CD8-positive, alpha-beta memory T cell (primary cell): Measurements from ENCODE around the gene SLC22A23. TPM values are rescaled to one million over a fixed set of nuclear protein-coding genes. Genes with fewer than 3 reads are reported as not detected.
A peak's percentile ranks its signal among the peaks of the same experiment; 100 is the strongest.

Source experiments
- CTCF ChIA-PET: fragments of 350-600 bp; sonication (Branson Sonifier 250); formaldehyde crosslinking; loops from one replicate; lab custom pipeline; 2021; ENCODE audit warnings: antibody characterized with exemption; lab: Charles Lee
- POLR2A ChIA-PET: fragments of 350-600 bp; sonication (Branson Sonifier 250); formaldehyde crosslinking; loops from one replicate; lab custom pipeline; 2021; ENCODE audit warnings: antibody characterized with exemption; lab: Charles Lee
- DNase-seq, 5 donors: peaks; one replicate each; pipeline versions ENCODE4 v3.0.0 to v3.0.0-alpha.2; 2020 to 2022; ENCODE audit warnings: mixed read lengths in 1 of 5
- H3K27ac ChIP-seq: one replicate; pipeline ENCODE4 v1.7.0; 2013; ENCODE audit warnings: low read depth, mild to moderate bottlenecking, low read length, moderate library complexity
- H3K27me3 ChIP-seq: 2 replicates; pipeline ENCODE4 v1.7.0; 2013; ENCODE audit warnings: low read length, mild to moderate bottlenecking; ENCODE audit not compliant: insufficient read depth, poor library complexity, severe bottlenecking
- H3K36me3 ChIP-seq: 2 replicates; pipeline ENCODE4 v1.7.0; 2013; ENCODE audit warnings: mild to moderate bottlenecking, low read length, moderate library complexity; ENCODE audit not compliant: insufficient read depth
- H3K4me1 ChIP-seq: 2 replicates; pipeline ENCODE4 v1.7.0; 2013; ENCODE audit warnings: mild to moderate bottlenecking, low read length, moderate library complexity; ENCODE audit not compliant: insufficient read depth
- H3K4me3 ChIP-seq: 2 replicates; pipeline ENCODE4 v1.7.0; 2013; ENCODE audit warnings: mild to moderate bottlenecking, low read length
- H3K9me3 ChIP-seq: 2 replicates; pipeline ENCODE4 v1.7.0; 2013; ENCODE audit warnings: mild to moderate bottlenecking, low read length
- H3K27ac Mint-ChIP-seq, 8 donors: one replicate each; pipeline ENCODE4 v1.8.0; 2020 to 2021; ENCODE audit warnings: mixed read lengths in 8 of 8, mild to moderate bottlenecking in 6 of 8, inconsistent platforms in 3 of 8, moderate library complexity in 3 of 8
- H3K27me3 Mint-ChIP-seq, 2 donors: one replicate each; pipeline ENCODE4 v1.8.0; 2020 to 2021; ENCODE audit warnings: mixed read lengths in 2 of 2, mild to moderate bottlenecking in 1 of 2, moderate library complexity in 1 of 2
- H3K36me3 Mint-ChIP-seq, 3 donors: one replicate each; pipeline ENCODE4 v1.8.0; 2020 to 2021; ENCODE audit warnings: mixed read lengths in 3 of 3, inconsistent platforms in 1 of 3, mild to moderate bottlenecking in 1 of 3
- H3K4me1 Mint-ChIP-seq, 3 donors: one replicate each; pipeline ENCODE4 v1.8.0; 2020 to 2021; ENCODE audit warnings: mixed read lengths in 3 of 3, inconsistent platforms in 1 of 3, mild to moderate bottlenecking in 1 of 3
- H3K4me3 Mint-ChIP-seq, 7 donors: one replicate each; pipeline ENCODE4 v1.8.0; 2020 to 2021; ENCODE audit warnings: mixed read lengths in 7 of 7, mild to moderate bottlenecking in 6 of 7, moderate library complexity in 4 of 7, inconsistent platforms in 2 of 7
- H3K9me3 Mint-ChIP-seq, 5 donors: one replicate each; pipeline ENCODE4 v1.8.0; 2020 to 2022; ENCODE audit warnings: mixed read lengths in 5 of 5, mild to moderate bottlenecking in 3 of 5, moderate library complexity in 2 of 5, inconsistent platforms in 1 of 5
- polyA plus RNA-seq: library from polyadenylated mRNA; unstranded; fragments of 300-500 nt; fragmentation: Illumina TruSeq; gene quantifications from one replicate; pipeline ENCODE4 v1.2.3, GENCODE V29; 2021
- total RNA-seq, 2 experiments: library from RNA; stranded (reverse); gene quantifications; one replicate each; pipeline ENCODE4 v1.2.3, GENCODE V29; 2021

Gene SLC22A23
- total and polyA plus RNA-seq, 3 experiments from 2014 or later, result 0.39 to 0.78 (median 0.47) TPM

- Histone ChIP-seq H3K27ac (no peak overlapping the region), H3K9me3 (no peaks in the 10 kb centered on the region), H3K4me1 (no peaks in the 10 kb centered on the region), H3K27me3 (no peaks in the 10 kb centered on the region), H3K4me3 (no peak overlapping the region), H3K36me3 (no peaks in the 10 kb centered on the region)
- POLR2A ChIA-PET, result no interaction called here
- Mint-ChIP-seq H3K36me3 (no peaks in the 10 kb centered on the region), H3K27ac (no peak overlapping the region), H3K4me3 (no peak overlapping the region), H3K27me3 (peaks cover 10 to 40% of the 10 kb centered on the region in 2 donors), H3K4me1 (peaks cover 5 to 12% (median 8%) of the 10 kb centered on the region in 3 donors), H3K9me3 (peaks cover 0 to 2% (median 0%) of the 10 kb centered on the region in 5 donors)
- CTCF ChIA-PET, result no interaction called here
- DNase-seq, result no peak
Measured at GRCh38 chr6:3412779-3413500, 43.9 kb downstream of the SLC22A23 start.

DNA sequence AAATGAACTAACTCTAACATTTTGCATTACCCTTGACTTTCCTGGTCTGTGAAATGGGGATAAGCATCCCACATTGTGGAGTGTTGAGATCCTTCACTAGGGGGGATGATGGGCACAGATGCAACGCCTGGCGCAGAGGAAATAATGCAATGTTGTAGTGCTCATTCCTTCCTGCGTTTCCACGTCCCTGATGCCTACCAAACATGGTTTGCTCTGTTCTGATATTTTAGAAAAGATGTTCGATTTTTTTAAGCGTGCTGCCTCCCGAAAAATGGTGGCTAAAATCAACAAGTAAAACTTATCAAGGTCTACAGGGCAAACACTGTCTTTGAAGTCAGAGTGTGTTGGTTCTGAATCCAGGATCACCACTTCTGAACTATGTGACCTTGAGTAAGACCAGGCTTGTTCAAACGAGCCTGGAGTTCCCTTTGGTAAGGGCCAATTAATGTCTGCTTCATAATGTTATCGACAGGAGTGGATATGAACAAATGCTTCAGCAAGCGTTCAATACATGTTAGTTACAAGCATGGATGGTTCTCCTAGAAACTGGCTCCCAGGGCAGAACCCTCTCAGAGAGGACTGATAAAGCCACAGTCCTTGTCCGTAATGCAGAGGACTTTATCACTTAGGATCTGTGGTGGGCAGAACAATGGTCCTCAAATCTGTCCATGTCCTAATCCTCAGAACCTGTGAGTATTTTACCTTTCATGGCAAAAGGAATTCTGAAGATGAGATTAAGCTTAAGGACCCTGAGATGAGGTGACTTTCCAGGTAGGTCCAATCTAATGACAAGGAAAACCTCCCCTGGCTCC, 44.7 kb downstream of the SLC22A23 start:
- CTCF ChIA-PET, result no interaction called here
- H3K36me3 ChIP-seq, result no peaks in the 10 kb centered on the region
- Mint-ChIP-seq H3K4me3 (no peak overlapping the region), H3K9me3 (peaks cover 0 to 2% (median 0%) of the 10 kb centered on the region in 5 donors), H3K27ac (no peak overlapping the region), H3K36me3 (no peaks in the 10 kb centered on the region), H3K27me3 (peaks cover 8 to 33% of the 10 kb centered on the region in 2 donors), H3K4me1 (peaks cover 5 to 12% (median 8%) of the 10 kb centered on the region in 3 donors)
- no peak overlapping the region for H3K4me3 ChIP-seq
- no peaks in the 10 kb centered on the region for H3K27me3 ChIP-seq
- no peak overlapping the region for H3K27ac ChIP-seq
- no peaks in the 10 kb centered on the region for H3K9me3 ChIP-seq
- no peaks in the 10 kb centered on the region for H3K4me1 ChIP-seq
- DNase-seq, result no peak
- POLR2A ChIA-PET, result no interaction called here

DNA sequence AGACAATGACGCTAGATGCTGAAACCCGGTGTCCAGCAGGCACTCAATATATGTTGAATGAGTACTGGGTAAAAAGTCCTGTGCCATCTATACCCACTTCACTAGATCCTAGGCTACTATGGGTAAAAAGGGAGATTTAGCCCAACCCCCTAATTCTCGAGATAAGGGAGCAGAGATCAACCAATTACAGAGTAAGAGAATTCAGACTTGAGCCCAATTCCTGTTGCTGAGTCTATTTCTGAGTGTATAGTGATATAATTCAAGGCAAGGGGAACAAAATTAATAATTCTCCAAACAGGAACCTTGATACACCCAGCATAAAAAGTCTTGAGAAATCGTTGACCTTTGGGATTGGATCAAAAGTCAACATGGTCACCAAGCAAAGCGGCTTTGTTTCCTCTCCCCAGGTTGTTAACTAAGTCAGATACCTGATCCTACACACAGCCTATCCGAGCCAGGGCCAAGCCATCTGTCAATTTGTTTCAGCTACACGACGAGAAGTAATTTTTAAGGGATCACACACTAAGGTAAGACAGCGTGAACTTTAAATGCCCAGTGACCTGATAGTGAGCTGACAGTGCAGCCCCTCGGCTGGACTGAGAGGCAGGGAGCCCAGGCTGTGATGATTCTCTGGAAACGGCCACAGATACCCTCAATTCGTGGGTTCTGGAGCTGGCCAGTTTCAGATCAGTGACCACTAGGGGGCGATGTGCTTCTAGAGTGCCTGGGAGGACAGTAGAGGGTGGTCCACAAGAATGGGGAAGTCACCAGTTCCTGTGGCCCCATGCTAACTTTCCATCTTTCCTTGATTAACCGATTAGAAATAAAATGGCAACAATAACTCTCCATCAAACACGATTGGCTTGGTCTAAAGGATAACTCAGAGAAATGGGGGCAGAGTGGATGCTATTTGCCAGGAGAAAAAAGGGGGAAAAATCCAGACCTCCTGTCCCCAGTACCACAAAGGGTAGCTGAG, 46.2 kb downstream of the SLC22A23 start:
- H3K27me3 ChIP-seq, result no peaks in the 10 kb centered on the region
- no peak overlapping the region for H3K4me3 ChIP-seq
- H3K4me1 ChIP-seq, result no peaks in the 10 kb centered on the region
- H3K27ac ChIP-seq, result no peak overlapping the region
- Mint-ChIP-seq H3K4me3 (no peak overlapping the region), H3K36me3 (no peaks in the 10 kb centered on the region), H3K9me3 (no peaks in the 10 kb centered on the region), H3K27me3 (peaks cover 4 to 22% of the 10 kb centered on the region in 2 donors), H3K27ac (peak overlapping the region in 1 of 8 donors; percentile 77), H3K4me1 (peaks cover 5 to 12% (median 8%) of the 10 kb centered on the region in 3 donors)
- ChIA-PET POLR2A (no interaction called here), CTCF (interaction anchor here (0.6 to 1.4 kb wide), 6 partner anchors 11 to 102 kb away, joined by 3 to 5 read pairs (median 3); no protein-coding TSS in a partner anchor)
- DNase-seq, result peak; percentile 11 to 61 (median 33)
- no peaks in the 10 kb centered on the region for H3K9me3 ChIP-seq
- no peaks in the 10 kb centered on the region for H3K36me3 ChIP-seq

- no peak overlapping the region for H3K27ac ChIP-seq
- no peak overlapping the region for H3K4me3 ChIP-seq
- Mint-ChIP-seq H3K4me1 (peaks cover 3 to 7% (median 7%) of the 10 kb centered on the region in 3 donors), H3K27ac (no peak overlapping the region), H3K27me3 (peaks cover 1 to 19% of the 10 kb centered on the region in 2 donors), H3K9me3 (no peaks in the 10 kb centered on the region), H3K4me3 (no peak overlapping the region), H3K36me3 (no peaks in the 10 kb centered on the region)
- H3K36me3 ChIP-seq, result no peaks in the 10 kb centered on the region
- no peak for DNase-seq
- POLR2A ChIA-PET, result no interaction called here
- no peaks in the 10 kb centered on the region for H3K9me3 ChIP-seq
- no peaks in the 10 kb centered on the region for H3K4me1 ChIP-seq
- H3K27me3 ChIP-seq, result no peaks in the 10 kb centered on the region
- CTCF ChIA-PET, result interaction anchor here (0.7 to 1.0 kb wide), 2 partner anchors 13 to 44 kb away, joined by 3 read pairs; no protein-coding TSS in a partner anchor
Measured at GRCh38 chr6:3409699-3410384, 47.0 kb downstream of the SLC22A23 start.

DNA sequence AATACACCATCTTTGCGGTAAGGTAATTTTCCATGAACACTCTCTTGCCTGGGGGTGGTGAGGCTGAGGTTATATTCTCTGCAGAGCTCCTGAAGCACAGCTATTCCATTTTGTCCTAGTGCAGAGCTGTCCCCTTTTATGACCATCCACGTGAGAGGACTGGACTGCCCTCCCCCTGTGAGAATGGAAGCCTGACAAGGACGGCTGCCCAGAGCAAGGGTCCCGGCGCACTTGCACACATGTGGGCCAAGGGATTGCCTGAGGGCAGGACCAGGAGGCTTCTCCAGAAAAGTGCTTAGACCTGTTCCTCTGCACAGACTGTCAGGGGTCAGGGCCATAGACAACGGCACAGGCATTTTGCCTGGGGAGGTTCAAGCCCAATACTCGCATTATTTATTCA, 48.2 kb downstream of the SLC22A23 start:
- CTCF ChIA-PET, result no interaction called here

DNA sequence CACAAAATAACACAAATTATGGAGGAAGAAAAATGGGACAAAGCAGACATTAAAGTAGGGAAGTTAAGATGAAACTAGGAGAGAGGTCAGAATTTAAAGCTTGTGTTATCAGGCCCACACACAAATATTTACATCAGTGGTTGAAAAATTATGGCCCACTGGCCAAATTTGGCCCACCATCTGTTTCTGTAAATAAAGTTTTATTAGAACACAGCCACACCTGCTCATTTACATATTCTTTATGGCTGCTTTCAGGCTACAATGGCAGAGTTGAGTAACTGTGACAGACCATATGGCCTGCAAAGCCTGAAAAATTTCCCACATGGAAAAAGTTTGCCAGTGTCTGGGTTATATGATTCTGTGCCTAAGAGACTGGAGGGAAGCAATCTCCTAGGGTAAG, 49.0 kb downstream of the SLC22A23 start:
- Histone ChIP-seq H3K4me3 (no peak overlapping the region), H3K27ac (no peak overlapping the region), H3K4me1 (no peaks in the 10 kb centered on the region), H3K36me3 (no peaks in the 10 kb centered on the region), H3K27me3 (no peaks in the 10 kb centered on the region), H3K9me3 (no peaks in the 10 kb centered on the region)
- no peak overlapping the region for H3K4me3 Mint-ChIP-seq
- CTCF ChIA-PET, result no interaction called here
- POLR2A ChIA-PET, result no interaction called here
- no peak for DNase-seq
- peaks cover 0 to 5% (median 4%) of the 10 kb centered on the region in 3 donors for H3K4me1 Mint-ChIP-seq
- H3K27me3 Mint-ChIP-seq, result peaks cover 1 to 29% of the 10 kb centered on the region in 2 donors
- H3K9me3 Mint-ChIP-seq, result no peaks in the 10 kb centered on the region
- H3K36me3 Mint-ChIP-seq, result peaks cover 0 to 2% (median 0%) of the 10 kb centered on the region in 3 donors
- H3K27ac Mint-ChIP-seq, result no peak overlapping the region

More for the DNA sequence above, 48.2 kb downstream of the SLC22A23 start:
- Mint-ChIP-seq H3K27ac (no peak overlapping the region), H3K9me3 (no peaks in the 10 kb centered on the region), H3K4me1 (peaks cover 0 to 5% (median 4%) of the 10 kb centered on the region in 3 donors), H3K27me3 (peaks cover 1 to 24% of the 10 kb centered on the region in 2 donors), H3K4me3 (no peak overlapping the region), H3K36me3 (peaks cover 0 to 2% (median 0%) of the 10 kb centered on the region in 3 donors)
- no peaks in the 10 kb centered on the region for H3K36me3 ChIP-seq
- POLR2A ChIA-PET, result no interaction called here
- DNase-seq, result no peak
- no peaks in the 10 kb centered on the region for H3K9me3 ChIP-seq
- no peaks in the 10 kb centered on the region for H3K4me1 ChIP-seq
- H3K27me3 ChIP-seq, result no peaks in the 10 kb centered on the region
- no peak overlapping the region for H3K4me3 ChIP-seq
- no peak overlapping the region for H3K27ac ChIP-seq
